GM06990 (cell line): Measurements from ENCODE around the gene CCDC188.

Source experiments
- DNase-seq: peaks from one replicate; pipeline ENCODE4 v3.0.0-alpha.2; 2011; ENCODE audit not compliant: insufficient read length; ENCODE audit errors: extremely low read depth
- H3K27me3 ChIP-seq: replicated peaks from 2 replicates; pipeline ENCODE4 v1.6.0; 2011; ENCODE audit warnings: low read length; ENCODE audit not compliant: control insufficient read depth, insufficient read depth
- H3K36me3 ChIP-seq: 2 replicates; pipeline ENCODE4 v1.5.1; 2011; ENCODE audit warnings: low read length; ENCODE audit not compliant: control insufficient read depth, insufficient read depth
- H3K4me3 ChIP-seq: replicated peaks from 2 replicates; pipeline ENCODE4 v1.5.1; 2011; ENCODE audit warnings: low read depth, mild to moderate bottlenecking, control low read depth, low read length
- CTCF ChIP-seq: IDR thresholded peaks from 2 replicates; pipeline ENCODE4 v1.5.1; 2011; ENCODE audit warnings: low read length, control low read depth, mild to moderate bottlenecking, inconsistent platforms; ENCODE audit not compliant: insufficient read depth, poor library complexity, severe bottlenecking

The CCDC188 gene

GRCh38 chr22:20186871-20187546, 36.2 kb upstream of the CCDC188 start:
- Histone ChIP-seq H3K27me3 (no peaks in the 10 kb centered on the region; the same call in 1 of the 2 replicates), H3K4me3 (no peak overlapping the region), H3K36me3 (no peaks in the 10 kb centered on the region)
- DNase-seq, result no peak
- TF ChIP-seq CTCF, result no peak

GRCh38 chr22:20186183-20186870, 35.5 kb upstream of the CCDC188 start:
- no peak overlapping the region for H3K4me3 ChIP-seq
- H3K36me3 ChIP-seq, result no peaks in the 10 kb centered on the region
- TF ChIP-seq CTCF, result no peak
- H3K27me3 ChIP-seq, result no peaks in the 10 kb centered on the region; the same call in 1 of the 2 replicates
- no peak for DNase-seq

GRCh38 chr22:20185750-20186149, 34.9 kb upstream of the CCDC188 start:
- H3K4me3 ChIP-seq, result no peak overlapping the region
- no peak for TF ChIP-seq CTCF
- no peak for DNase-seq
- H3K36me3 ChIP-seq, result no peaks in the 10 kb centered on the region
- no peaks in the 10 kb centered on the region; the same call in 1 of the 2 replicates for H3K27me3 ChIP-seq

GRCh38 chr22:20184501-20185165, 33.8 kb upstream of the CCDC188 start:
- Histone ChIP-seq H3K36me3 (no peaks in the 10 kb centered on the region), H3K27me3 (no peaks in the 10 kb centered on the region; the same call in 1 of the 2 replicates), H3K4me3 (no peak overlapping the region)
- no peak for TF ChIP-seq CTCF
- DNase-seq, result no peak

GRCh38 chr22:20183823-20184222, 33.0 kb upstream of the CCDC188 start:
- Histone ChIP-seq H3K36me3 (no peaks in the 10 kb centered on the region), H3K27me3 (no peaks in the 10 kb centered on the region; the same call in 1 of the 2 replicates), H3K4me3 (no peak overlapping the region)
- no peak for TF ChIP-seq CTCF
- no peak for DNase-seq
